Neural progenitor cell (in vitro differentiated cells): ENCODE results near the gene UBA6.

Experiments used
- EZH2 ChIP-seq: fragments of 200-600 bp; sonication (generic); IDR thresholded peaks from 2 replicates; pipeline ENCODE4 v1.6.1; 2017; ENCODE audit warnings: antibody characterized with exemption, mild to moderate bottlenecking, moderate library complexity
- TF ChIP-seq, protein P1 (sequence below): fragments of 200-600 bp; sonication (generic); IDR thresholded peaks from 2 replicates; pipeline ENCODE4 v1.5.1; 2017; ENCODE audit warnings: antibody characterized with exemption, mild to moderate bottlenecking

DNA sequence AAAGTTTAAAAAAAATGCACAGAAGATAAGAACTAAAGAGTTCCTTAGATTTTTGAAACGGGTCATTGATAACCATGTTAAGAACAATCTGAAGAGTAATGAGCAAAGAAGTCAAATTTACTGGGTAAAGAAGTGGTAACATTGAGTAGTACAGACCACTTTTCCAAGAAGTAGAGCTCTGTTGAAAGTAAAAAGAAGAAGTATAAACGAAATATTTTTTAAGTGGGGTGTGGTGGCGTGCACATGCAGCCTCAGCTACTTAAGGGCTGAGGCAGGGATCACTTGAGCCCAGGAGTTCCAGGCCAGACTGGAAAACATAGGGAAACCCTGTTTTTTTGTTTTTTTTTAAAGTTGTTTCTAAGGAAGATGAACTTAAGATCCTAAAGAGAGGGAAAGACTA lies 68.5 kb downstream of the UBA6 start:
- TF ChIP-seq, protein P1, sequence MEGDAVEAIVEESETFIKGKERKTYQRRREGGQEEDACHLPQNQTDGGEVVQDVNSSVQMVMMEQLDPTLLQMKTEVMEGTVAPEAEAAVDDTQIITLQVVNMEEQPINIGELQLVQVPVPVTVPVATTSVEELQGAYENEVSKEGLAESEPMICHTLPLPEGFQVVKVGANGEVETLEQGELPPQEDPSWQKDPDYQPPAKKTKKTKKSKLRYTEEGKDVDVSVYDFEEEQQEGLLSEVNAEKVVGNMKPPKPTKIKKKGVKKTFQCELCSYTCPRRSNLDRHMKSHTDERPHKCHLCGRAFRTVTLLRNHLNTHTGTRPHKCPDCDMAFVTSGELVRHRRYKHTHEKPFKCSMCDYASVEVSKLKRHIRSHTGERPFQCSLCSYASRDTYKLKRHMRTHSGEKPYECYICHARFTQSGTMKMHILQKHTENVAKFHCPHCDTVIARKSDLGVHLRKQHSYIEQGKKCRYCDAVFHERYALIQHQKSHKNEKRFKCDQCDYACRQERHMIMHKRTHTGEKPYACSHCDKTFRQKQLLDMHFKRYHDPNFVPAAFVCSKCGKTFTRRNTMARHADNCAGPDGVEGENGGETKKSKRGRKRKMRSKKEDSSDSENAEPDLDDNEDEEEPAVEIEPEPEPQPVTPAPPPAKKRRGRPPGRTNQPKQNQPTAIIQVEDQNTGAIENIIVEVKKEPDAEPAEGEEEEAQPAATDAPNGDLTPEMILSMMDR, result no peak
- no peak for TF ChIP-seq EZH2
